OCI-LY3 (cell line): ENCODE results near the gene ARL13A.
A peak's percentile ranks its signal among the peaks of the same experiment; 100 is the strongest.

Source experiments
- H2AFZ ChIP-seq: fragments of 200-600, 300-600 bp; shearing (Covaris generic); 2 replicates; pipeline ENCODE4 v1.6.0; 2014; ENCODE audit warnings: antibody characterized with exemption, low read depth, low read length
- H3K27ac ChIP-seq: fragments of 200-600, 300-600 bp; sonication (generic); 2 replicates; pipeline ENCODE4 v1.5.1; 2014; ENCODE audit warnings: mild to moderate bottlenecking, low read length, moderate library complexity, mixed read lengths
- H3K27me3 ChIP-seq: fragments of 200-600, 300-600 bp; sonication (generic); 2 replicates; pipeline ENCODE4 v1.6.1; 2014; ENCODE audit warnings: low read depth, low read length, mixed read lengths
- H3K36me3 ChIP-seq: fragments of 200-600, 300-600 bp; sonication (generic); replicated peaks from 2 replicates; pipeline ENCODE3; 2014; ENCODE audit warnings: low read depth, low read length, mixed read lengths
- H3K4me1 ChIP-seq: fragments of 300-600, 200-600 bp; sonication (generic); 2 replicates; pipeline ENCODE4 v1.6.1; 2014; ENCODE audit warnings: low read length, mixed read lengths
- H3K4me2 ChIP-seq: fragments of 200-600, 300-600 bp; sonication (generic); 2 replicates; pipeline ENCODE4 v1.6.1; 2014; ENCODE audit warnings: low read length, mixed read lengths
- H3K4me3 ChIP-seq: fragments of 300-600, 200-600 bp; sonication (generic); 2 replicates; pipeline ENCODE4 v1.5.1; 2014; ENCODE audit warnings: antibody characterized with exemption, mild to moderate bottlenecking, low read length, moderate library complexity
- H3K79me2 ChIP-seq: fragments of 300-600, 200-600 bp; shearing (Covaris generic); 2 replicates; pipeline ENCODE4 v1.6.1; 2014; ENCODE audit warnings: mild to moderate bottlenecking, low read length, mixed read lengths
- H3K9ac ChIP-seq: fragments of 300-600, 200-600 bp; shearing (Covaris generic); 2 replicates; pipeline ENCODE4 v1.6.0; 2014; ENCODE audit warnings: mild to moderate bottlenecking, low read length, moderate library complexity
- H3K9me3 ChIP-seq: fragments of 200-600, 300-600 bp; shearing (Covaris generic); 2 replicates; pipeline ENCODE4 v1.6.1; 2014; ENCODE audit warnings: low read length, mixed read lengths; ENCODE audit not compliant: insufficient read depth
- H4K20me1 ChIP-seq: fragments of 200-600, 300-600 bp; sonication (generic); 2 replicates; pipeline ENCODE4 v1.6.1; 2016; ENCODE audit warnings: low read length, mixed read lengths; ENCODE audit not compliant: insufficient read depth
- EZH2phosphoT487 ChIP-seq: fragments of 200-600 bp; shearing (Covaris generic); IDR thresholded peaks from 2 replicates; pipeline ENCODE4 v1.6.1; 2018; ENCODE audit warnings: antibody characterized with exemption, mixed run types, low read depth
- TF ChIP-seq, protein P1 (sequence below): fragments of 200-600, 300-600 bp; sonication (generic); IDR thresholded peaks from 2 replicates; pipeline ENCODE4 v1.5.1; 2014; ENCODE audit warnings: antibody characterized with exemption, low read length, low read depth

Gene ARL13A

GRCh38 chrX:100931218-100931924 lies 38.1 kb upstream of the ARL13A start:
- Histone ChIP-seq H3K36me3 (no peaks in the 10 kb centered on the region), H3K79me2 (no peaks in the 10 kb centered on the region), H2AFZ (no peak overlapping the region), H3K4me2 (peak overlapping the region; percentile 60), H4K20me1 (no peaks in the 10 kb centered on the region), H3K27me3 (no peaks in the 10 kb centered on the region), H3K9ac (no peak overlapping the region), H3K9me3 (no peaks in the 10 kb centered on the region), H3K27ac (peak overlapping the region; percentile 71), H3K4me3 (peak overlapping the region; percentile 38; the same call in 1 of the 2 replicates), H3K4me1 (peaks cover 35% of the 10 kb centered on the region)
- TF ChIP-seq, protein P1, sequence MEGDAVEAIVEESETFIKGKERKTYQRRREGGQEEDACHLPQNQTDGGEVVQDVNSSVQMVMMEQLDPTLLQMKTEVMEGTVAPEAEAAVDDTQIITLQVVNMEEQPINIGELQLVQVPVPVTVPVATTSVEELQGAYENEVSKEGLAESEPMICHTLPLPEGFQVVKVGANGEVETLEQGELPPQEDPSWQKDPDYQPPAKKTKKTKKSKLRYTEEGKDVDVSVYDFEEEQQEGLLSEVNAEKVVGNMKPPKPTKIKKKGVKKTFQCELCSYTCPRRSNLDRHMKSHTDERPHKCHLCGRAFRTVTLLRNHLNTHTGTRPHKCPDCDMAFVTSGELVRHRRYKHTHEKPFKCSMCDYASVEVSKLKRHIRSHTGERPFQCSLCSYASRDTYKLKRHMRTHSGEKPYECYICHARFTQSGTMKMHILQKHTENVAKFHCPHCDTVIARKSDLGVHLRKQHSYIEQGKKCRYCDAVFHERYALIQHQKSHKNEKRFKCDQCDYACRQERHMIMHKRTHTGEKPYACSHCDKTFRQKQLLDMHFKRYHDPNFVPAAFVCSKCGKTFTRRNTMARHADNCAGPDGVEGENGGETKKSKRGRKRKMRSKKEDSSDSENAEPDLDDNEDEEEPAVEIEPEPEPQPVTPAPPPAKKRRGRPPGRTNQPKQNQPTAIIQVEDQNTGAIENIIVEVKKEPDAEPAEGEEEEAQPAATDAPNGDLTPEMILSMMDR, result no peak
- no peak for TF ChIP-seq EZH2phosphoT487

DNA sequence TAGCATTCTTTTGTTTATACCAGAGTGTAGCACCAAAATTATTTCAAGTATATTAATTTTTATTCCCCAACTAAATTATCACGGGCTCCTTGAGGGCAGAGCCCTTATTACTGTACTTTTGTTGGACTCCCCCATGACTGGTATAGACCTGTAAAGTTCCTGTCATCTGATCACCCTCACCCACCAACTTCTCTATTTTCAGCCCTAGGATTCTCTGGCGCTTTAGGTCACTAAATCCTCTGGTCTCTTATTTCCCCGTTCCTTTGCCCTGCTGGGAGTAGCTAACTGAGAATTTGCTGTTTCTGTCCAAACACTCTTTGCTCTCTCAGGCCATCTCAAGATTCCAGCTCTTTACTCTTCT lies 37.6 kb upstream of the ARL13A start:
- Histone ChIP-seq H3K9ac (peak overlapping the region; percentile 29; the same call in 1 of the 2 replicates), H3K9me3 (no peaks in the 10 kb centered on the region), H3K79me2 (no peaks in the 10 kb centered on the region), H3K4me2 (peak overlapping the region; percentile 60), H3K36me3 (no peaks in the 10 kb centered on the region), H3K27ac (peak overlapping the region; percentile 71), H4K20me1 (no peaks in the 10 kb centered on the region), H3K27me3 (no peaks in the 10 kb centered on the region), H2AFZ (no peak overlapping the region), H3K4me3 (peak overlapping the region; percentile 38), H3K4me1 (peaks cover 35% of the 10 kb centered on the region)
- TF ChIP-seq, protein P1, result no peak
- no peak for TF ChIP-seq EZH2phosphoT487

- Histone ChIP-seq H3K27ac (no peak overlapping the region), H3K27me3 (no peaks in the 10 kb centered on the region), H3K9ac (no peak overlapping the region), H3K9me3 (no peaks in the 10 kb centered on the region), H3K4me3 (no peak overlapping the region), H4K20me1 (no peaks in the 10 kb centered on the region), H2AFZ (no peak overlapping the region), H3K79me2 (no peaks in the 10 kb centered on the region), H3K36me3 (no peaks in the 10 kb centered on the region), H3K4me2 (no peak overlapping the region), H3K4me1 (peaks cover 31% of the 10 kb centered on the region)
- TF ChIP-seq, protein P1, result no peak
- no peak for TF ChIP-seq EZH2phosphoT487
Observed at GRCh38 chrX:100935767-100936166, 33.7 kb upstream of the ARL13A start.

- no peak overlapping the region for H2AFZ ChIP-seq
- no peaks in the 10 kb centered on the region for H4K20me1 ChIP-seq
- no peak overlapping the region for H3K4me3 ChIP-seq
- no peak for TF ChIP-seq EZH2phosphoT487
- TF ChIP-seq, protein P1, result no peak
- no peak overlapping the region for H3K27ac ChIP-seq
- no peaks in the 10 kb centered on the region for H3K36me3 ChIP-seq
- H3K4me2 ChIP-seq, result no peak overlapping the region
- no peaks in the 10 kb centered on the region for H3K27me3 ChIP-seq
- no peaks in the 10 kb centered on the region for H3K9me3 ChIP-seq
- no peak overlapping the region for H3K9ac ChIP-seq
- no peaks in the 10 kb centered on the region for H3K79me2 ChIP-seq
- H3K4me1 ChIP-seq, result peaks cover 15% of the 10 kb centered on the region
Observed at GRCh38 chrX:100939333-100939732, 30.2 kb upstream of the ARL13A start.
